Mesenchymal stem cell (in vitro differentiated cells and primary cell): ENCODE results near the gene NCKAP1.
A peak's percentile ranks its signal among the peaks of the same experiment; 100 is the strongest.
"Not testable (repeated sequence)": the region's sequence is repeated elsewhere in the genome, so short reads cannot be mapped to it uniquely, and the experiment has no call there.

Experiments used
- DNase-seq: peaks from one replicate; pipeline ENCODE4 v3.0.0-alpha.2; 2013
- H2AFZ ChIP-seq: one replicate; pipeline ENCODE4 v1.6.1; 2013; ENCODE audit warnings: low read depth, mild to moderate bottlenecking, control low read depth, inconsistent platforms, low read length, moderate library complexity
- H2AK5ac ChIP-seq: 2 replicates; pipeline ENCODE4 v1.6.1; 2013; ENCODE audit warnings: low read length, moderate library complexity, mild to moderate bottlenecking, inconsistent platforms; ENCODE audit not compliant: severe bottlenecking
- H2BK120ac ChIP-seq: one replicate; pipeline ENCODE4 v1.6.1; 2013; ENCODE audit warnings: low read depth, mild to moderate bottlenecking, inconsistent platforms, low read length, moderate library complexity
- H2BK12ac ChIP-seq, 2 experiments: one replicate each; pipeline ENCODE4 v1.6.1; 2013; ENCODE audit warnings: inconsistent platforms in 2 of 2, low read length in 2 of 2, mild to moderate bottlenecking in 2 of 2, moderate library complexity in 2 of 2, control low read depth in 1 of 2
- H2BK15ac ChIP-seq: one replicate; pipeline ENCODE4 v1.6.1; 2013; ENCODE audit warnings: mild to moderate bottlenecking, low read depth, inconsistent platforms; ENCODE audit not compliant: poor library complexity, severe bottlenecking
- H2BK5ac ChIP-seq: 2 replicates; pipeline ENCODE4 v1.6.1; 2013; ENCODE audit warnings: low read depth, mild to moderate bottlenecking, low read length, control low read depth, inconsistent platforms; ENCODE audit not compliant: poor library complexity, severe bottlenecking
- H3K14ac ChIP-seq, 2 experiments: one replicate each; pipeline ENCODE4 v1.6.1; 2013; ENCODE audit warnings: inconsistent platforms in 2 of 2, low read length in 2 of 2, control low read depth in 1 of 2, mild to moderate bottlenecking in 1 of 2, moderate library complexity in 1 of 2
- H3K18ac ChIP-seq, 2 experiments: one replicate each; pipeline ENCODE4 v1.6.1; 2013; ENCODE audit warnings: inconsistent platforms in 2 of 2, low read length in 2 of 2, control low read depth in 1 of 2, low read depth in 1 of 2, mild to moderate bottlenecking in 1 of 2
- H3K23ac ChIP-seq, 2 experiments: one replicate each; pipeline ENCODE4 v1.6.1; 2013; ENCODE audit warnings: inconsistent platforms in 2 of 2, low read length in 2 of 2, mild to moderate bottlenecking in 2 of 2, moderate library complexity in 2 of 2, control low read depth in 1 of 2
- H3K27ac ChIP-seq: 2 replicates; pipeline ENCODE4 v1.5.1; 2013; ENCODE audit warnings: mild to moderate bottlenecking, moderate library complexity, low read length, control low read depth, inconsistent platforms; ENCODE audit not compliant: poor library complexity, severe bottlenecking
- H3K27me3 ChIP-seq, 2 experiments: 2 replicates each; pipeline versions ENCODE4 v1.6.1 to v1.7.0; 2013; ENCODE audit warnings: low read length in 2 of 2, mild to moderate bottlenecking in 2 of 2, moderate library complexity in 2 of 2, control low read depth in 1 of 2, inconsistent platforms in 1 of 2; ENCODE audit not compliant: control insufficient read depth in 1 of 2, insufficient read depth in 1 of 2
- H3K36me3 ChIP-seq, 2 experiments: 2 replicates each; pipeline versions ENCODE4 v1.6.1 to v1.7.0; 2013; ENCODE audit warnings: low read length in 2 of 2, control low read depth in 1 of 2, inconsistent platforms in 1 of 2, low read depth in 1 of 2, mild to moderate bottlenecking in 1 of 2; ENCODE audit not compliant: insufficient read depth in 2 of 2, control insufficient read depth in 1 of 2
- H3K4ac ChIP-seq, 2 experiments: one replicate each; pipeline ENCODE4 v1.6.1; 2013; ENCODE audit warnings: inconsistent platforms in 2 of 2, low read length in 2 of 2, mild to moderate bottlenecking in 2 of 2, moderate library complexity in 2 of 2, control low read depth in 1 of 2, low read depth in 1 of 2
- H3K4me1 ChIP-seq: 2 replicates; pipeline ENCODE4 v1.6.1; 2013; ENCODE audit warnings: low read depth, low read length, control low read depth; ENCODE audit not compliant: control insufficient read depth, insufficient read depth
- H3K4me2 ChIP-seq: 2 replicates; pipeline ENCODE4 v1.6.1; 2013; ENCODE audit warnings: low read length, mild to moderate bottlenecking, inconsistent platforms; ENCODE audit not compliant: poor library complexity, severe bottlenecking
- H3K4me3 ChIP-seq, 2 experiments: 2 replicates each; pipeline versions ENCODE4 v1.5.1 to v1.7.0; 2013; ENCODE audit warnings: low read length in 2 of 2, mild to moderate bottlenecking in 2 of 2, control low read depth in 1 of 2, low read depth in 1 of 2; ENCODE audit not compliant: insufficient read depth in 1 of 2
- H3K79me1 ChIP-seq: replicated peaks from 2 replicates; pipeline ENCODE4 v1.6.1; 2013; ENCODE audit warnings: mild to moderate bottlenecking, control low read depth, low read length, inconsistent platforms; ENCODE audit not compliant: poor library complexity, severe bottlenecking
- H3K9ac ChIP-seq: 2 replicates; pipeline ENCODE4 v1.7.0; 2013; ENCODE audit warnings: mild to moderate bottlenecking, low read length, moderate library complexity
- H3K9me3 ChIP-seq: 2 replicates; pipeline ENCODE4 v1.7.0; 2013; ENCODE audit warnings: mild to moderate bottlenecking, low read length; ENCODE audit not compliant: control insufficient read depth
- H4K8ac ChIP-seq: one replicate; pipeline ENCODE4 v1.6.1; 2013; ENCODE audit warnings: inconsistent platforms, mild to moderate bottlenecking, low read length, moderate library complexity
- H4K91ac ChIP-seq: one replicate; pipeline ENCODE4 v1.6.1; 2013; ENCODE audit warnings: mild to moderate bottlenecking, low read length, inconsistent platforms
- WGBS: methylation state at CpG from one replicate; pipeline ENCODE4 v1.1.7; 2013; ENCODE audit warnings: mixed read lengths; 5-methylcytosine and 5-hydroxymethylcytosine counted together

NCKAP1 gene

DNA sequence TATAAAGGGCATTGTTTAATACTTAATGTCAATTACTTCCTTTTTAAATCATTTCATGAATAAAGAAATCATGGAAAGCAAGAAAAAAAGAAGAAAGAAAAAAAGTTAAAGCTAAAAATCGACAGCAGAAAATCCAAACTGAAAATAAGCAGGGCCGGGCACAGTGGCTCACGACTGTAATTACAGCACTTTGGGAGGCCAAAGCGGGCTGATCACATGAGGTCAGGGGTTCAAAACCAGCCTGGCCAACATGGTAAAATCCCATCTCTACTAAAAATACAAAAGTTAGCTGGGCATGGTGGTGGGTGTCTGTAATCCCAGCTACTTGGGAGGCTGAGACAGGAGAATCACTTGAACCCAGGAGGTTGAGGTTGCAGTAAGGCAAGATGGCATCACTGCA is 56.8 kb downstream of the NCKAP1 start:
- H3K27me3 ChIP-seq, H3K4me2 ChIP-seq, H3K14ac ChIP-seq, H2AFZ ChIP-seq, H3K18ac ChIP-seq, H2BK15ac ChIP-seq, H2BK12ac ChIP-seq, H2AK5ac ChIP-seq, H3K4me1 ChIP-seq, H3K4me3 ChIP-seq, H2BK5ac ChIP-seq, H3K27ac ChIP-seq, DNase-seq, H3K79me1 ChIP-seq, H4K8ac ChIP-seq, H3K23ac ChIP-seq, H3K9ac ChIP-seq, H2BK120ac ChIP-seq, H3K4ac ChIP-seq, H3K9me3 ChIP-seq, H4K91ac ChIP-seq: not testable (repeated sequence)
- 81% methylated on average over 3 of the region's 4 CpGs for WGBS
- H3K36me3 ChIP-seq = peaks cover 5 to 86% of the 10 kb centered on the region in 2 experiments

DNA sequence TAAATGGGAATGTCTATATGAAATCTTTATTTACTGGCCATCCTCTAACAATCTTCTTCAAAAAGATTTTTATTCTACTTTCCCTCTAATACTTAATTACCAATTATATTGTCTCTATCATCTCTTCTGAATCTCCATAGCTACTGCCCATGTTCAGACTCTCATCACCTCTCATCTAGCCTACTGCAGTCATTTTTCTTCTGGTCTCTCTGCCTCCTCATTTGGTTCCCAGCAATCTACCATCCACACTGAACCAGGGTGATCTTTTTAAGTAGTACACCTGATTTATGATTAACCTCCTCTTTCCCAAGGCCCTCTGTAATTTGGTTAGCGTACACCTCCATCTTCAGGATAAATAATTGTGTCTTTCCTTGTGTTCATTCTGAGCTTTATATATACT is 57.6 kb downstream of the NCKAP1 start:
- Histone ChIP-seq H3K27me3 (no peaks in the 10 kb centered on the region), H3K4ac (no peak overlapping the region), H3K4me1 (no peaks in the 10 kb centered on the region), H4K8ac (no peak overlapping the region), H3K79me1 (peaks cover 6% of the 10 kb centered on the region), H2AFZ (no peak overlapping the region), H3K14ac (no peak overlapping the region), H3K9me3 (no peaks in the 10 kb centered on the region), H3K9ac (no peak overlapping the region), H2BK120ac (no peak overlapping the region), H3K4me2 (no peak overlapping the region), H3K18ac (no peak overlapping the region), H2BK12ac (no peak overlapping the region), H3K27ac (no peak overlapping the region), H2BK5ac (no peak overlapping the region), H2AK5ac (no peak overlapping the region), H3K23ac (no peak overlapping the region), H2BK15ac (no peak overlapping the region), H3K4me3 (no peak overlapping the region), H4K91ac (no peak overlapping the region), H3K36me3 (peaks cover 5 to 85% of the 10 kb centered on the region in 2 experiments)
- DNase-seq = no peak
- WGBS = no CpG with 5 or more reads among the region's 1 CpG

DNA sequence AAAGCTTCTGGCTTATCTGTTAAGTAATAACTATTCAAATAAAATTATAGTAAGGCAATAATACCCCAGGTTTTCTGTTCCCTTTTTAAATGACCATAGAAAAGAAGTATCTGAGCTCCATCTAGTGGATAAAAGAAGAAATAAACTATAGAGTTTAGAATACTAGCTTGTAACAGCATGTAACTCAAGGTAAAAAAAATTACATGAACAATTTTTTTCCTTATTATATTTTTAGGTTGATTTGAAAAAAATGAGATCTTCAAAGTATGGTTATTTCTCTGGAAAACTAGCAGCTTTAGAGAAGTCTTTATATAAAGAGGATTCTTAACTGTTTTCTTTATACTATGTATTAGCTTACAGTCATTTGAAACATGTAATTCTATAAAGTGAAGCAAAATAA is 58.1 kb downstream of the NCKAP1 start:
- no peak overlapping the region for H2BK120ac ChIP-seq

DNA sequence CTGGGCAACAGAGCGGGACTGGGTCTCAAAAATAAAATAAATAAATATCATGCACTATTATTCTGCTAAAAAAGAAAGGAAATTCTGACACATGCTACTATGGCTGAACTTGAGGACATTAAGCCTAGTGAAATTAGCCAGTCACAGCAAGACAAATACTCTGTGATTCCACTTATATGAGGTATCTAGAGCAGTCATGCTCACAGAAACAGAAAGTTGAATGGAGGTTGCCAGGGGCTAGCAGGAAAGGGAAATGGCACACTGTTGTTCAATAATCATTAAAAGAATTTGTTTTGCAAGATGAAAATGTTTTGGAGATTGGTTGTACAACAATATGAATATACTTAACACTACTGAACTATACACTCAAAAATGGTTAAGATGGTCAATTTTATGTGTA is 60.8 kb downstream of the NCKAP1 start:
- Histone ChIP-seq H2AK5ac (no peak overlapping the region), H4K91ac (no peak overlapping the region), H3K36me3 (peaks cover 0 to 87% of the 10 kb centered on the region in 2 experiments), H3K18ac (no peak overlapping the region), H3K9me3 (peaks cover 3% of the 10 kb centered on the region), H2BK15ac (no peak overlapping the region), H2BK5ac (no peak overlapping the region), H3K4me2 (no peak overlapping the region), H3K79me1 (peaks cover 6% of the 10 kb centered on the region), H2BK120ac (no peak overlapping the region), H3K23ac (no peak overlapping the region), H3K27ac (no peak overlapping the region), H2BK12ac (no peak overlapping the region), H3K27me3 (no peaks in the 10 kb centered on the region), H3K4me3 (no peak overlapping the region), H3K4ac (no peak overlapping the region), H2AFZ (no peak overlapping the region), H3K14ac (no peak overlapping the region), H4K8ac (no peak overlapping the region), H3K4me1 (no peaks in the 10 kb centered on the region), H3K9ac (no peak overlapping the region)
- no CpG with 5 or more reads among the region's 1 CpG for WGBS
- DNase-seq = no peak

More for the DNA sequence above, 58.1 kb downstream of the NCKAP1 start:
- Histone ChIP-seq H2AK5ac (no peak overlapping the region), H3K4me1 (no peaks in the 10 kb centered on the region), H3K4me3 (no peak overlapping the region), H3K79me1 (peaks cover 4% of the 10 kb centered on the region), H2BK12ac (no peak overlapping the region), H2BK5ac (peak overlapping the region; percentile 44), H3K27me3 (no peaks in the 10 kb centered on the region), H3K36me3 (peaks cover 2 to 84% of the 10 kb centered on the region in 2 experiments), H3K18ac (no peak overlapping the region), H3K9ac (no peak overlapping the region), H3K14ac (no peak overlapping the region), H2BK15ac (no peak overlapping the region), H4K91ac (no peak overlapping the region), H2AFZ (no peak overlapping the region), H3K4me2 (no peak overlapping the region), H3K9me3 (no peaks in the 10 kb centered on the region), H3K4ac (no peak overlapping the region), H4K8ac (no peak overlapping the region), H3K27ac (no peak overlapping the region), H3K23ac (no peak overlapping the region)
- DNase-seq = peak; percentile 60
